Progenitor cell of endocrine pancreas (in vitro differentiated cells): Measurements from ENCODE around the gene NCKAP5. TPM values are rescaled to one million over a fixed set of nuclear protein-coding genes. Genes with fewer than 3 reads are reported as not detected.

Experiments used
- DNase-seq: peaks from one replicate; pipeline ENCODE4 v3.0.0; 2021; ENCODE audit warnings: low spot score; ENCODE audit not compliant: unreplicated experiment
- H3K27ac Mint-ChIP-seq: 2 replicates; pipeline ENCODE4 v1.8.0; 2021; ENCODE audit warnings: mild to moderate bottlenecking, moderate library complexity, mixed read lengths
- H3K27me3 Mint-ChIP-seq: 2 replicates; pipeline ENCODE4 v1.8.0; 2021; ENCODE audit warnings: mixed read lengths
- H3K36me3 Mint-ChIP-seq: 2 replicates; pipeline ENCODE4 v1.8.0; 2022; ENCODE audit warnings: mixed read lengths; ENCODE audit not compliant: insufficient read depth
- H3K4me1 Mint-ChIP-seq: 2 replicates; pipeline ENCODE4 v1.8.0; 2021; ENCODE audit warnings: low read depth, mixed read lengths
- H3K4me3 Mint-ChIP-seq: 2 replicates; pipeline ENCODE4 v1.8.0; 2021; ENCODE audit warnings: low read depth, mild to moderate bottlenecking, moderate library complexity, mixed read lengths
- H3K9me3 Mint-ChIP-seq: 2 replicates; pipeline ENCODE4 v1.8.0; 2021; ENCODE audit warnings: low read depth, mixed read lengths
- CTCF ChIP-seq: fragments of 200-600 bp; sonication (generic); IDR thresholded peaks from one replicate; pipeline ENCODE4 v1.5.0; 2021; ENCODE audit warnings: antibody characterized with exemption, mild to moderate bottlenecking; ENCODE audit not compliant: unreplicated experiment
- total RNA-seq: library from RNA; stranded (reverse); gene quantifications from 2 replicates; pipeline ENCODE4 v1.2.1, GENCODE V29; 2021

Gene NCKAP5
- total RNA-seq, 1 donor from 2014 or later: 1.7 TPM

DNA sequence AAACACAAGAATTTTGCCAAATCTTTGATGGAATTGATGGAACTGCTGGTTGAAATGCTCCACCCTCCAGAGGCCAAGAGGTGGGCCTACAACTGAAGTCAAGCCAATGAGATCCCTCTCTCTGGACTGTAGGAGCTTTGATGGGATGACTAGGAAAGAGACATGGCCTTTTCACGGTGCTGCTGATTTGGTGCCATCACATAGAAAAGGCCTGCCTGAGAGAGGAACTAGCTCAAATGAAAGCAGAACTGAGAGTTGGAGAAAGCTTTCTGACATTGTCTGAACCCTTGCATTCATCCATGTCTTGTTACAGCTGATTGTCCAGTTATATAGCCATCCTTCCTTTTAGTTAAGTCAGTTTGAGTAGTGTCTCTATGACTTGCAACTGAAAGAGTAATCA, 614.5 kb downstream of the NCKAP5 start:
- Mint-ChIP-seq H3K36me3 (no peaks in the 10 kb centered on the region), H3K9me3 (no peaks in the 10 kb centered on the region), H3K4me1 (peaks cover 3% of the 10 kb centered on the region), H3K27ac (no peak overlapping the region), H3K27me3 (peaks cover 9% of the 10 kb centered on the region), H3K4me3 (no peak overlapping the region)
- no peak for DNase-seq
- TF ChIP-seq CTCF: no peak

GRCh38 chr2:132951008-132951714, 617.1 kb downstream of the NCKAP5 start:
- Mint-ChIP-seq H3K27me3 (peaks cover 16% of the 10 kb centered on the region), H3K4me1 (peaks cover 17% of the 10 kb centered on the region), H3K36me3 (no peaks in the 10 kb centered on the region), H3K4me3 (no peak overlapping the region), H3K27ac (no peak overlapping the region), H3K9me3 (no peaks in the 10 kb centered on the region)
- TF ChIP-seq CTCF: no peak
- DNase-seq: no peak

- H3K4me1 Mint-ChIP-seq: peaks cover 17% of the 10 kb centered on the region
- no peak for DNase-seq
- no peak overlapping the region for H3K4me3 Mint-ChIP-seq
- TF ChIP-seq CTCF: no peak
- H3K36me3 Mint-ChIP-seq: no peaks in the 10 kb centered on the region
- no peaks in the 10 kb centered on the region for H3K9me3 Mint-ChIP-seq
- H3K27me3 Mint-ChIP-seq: peaks cover 16% of the 10 kb centered on the region
- no peak overlapping the region for H3K27ac Mint-ChIP-seq
Observed at GRCh38 chr2:132949108-132949507, 619.2 kb downstream of the NCKAP5 start.

- H3K27ac Mint-ChIP-seq: no peak overlapping the region
- peaks cover 24% of the 10 kb centered on the region for H3K27me3 Mint-ChIP-seq
- no peaks in the 10 kb centered on the region for H3K36me3 Mint-ChIP-seq
- DNase-seq: no peak
- H3K4me3 Mint-ChIP-seq: no peak overlapping the region
- no peak for TF ChIP-seq CTCF
- no peaks in the 10 kb centered on the region for H3K9me3 Mint-ChIP-seq
- H3K4me1 Mint-ChIP-seq: peaks cover 17% of the 10 kb centered on the region
Observed at GRCh38 chr2:132948211-132948610, 620.1 kb downstream of the NCKAP5 start.

DNA sequence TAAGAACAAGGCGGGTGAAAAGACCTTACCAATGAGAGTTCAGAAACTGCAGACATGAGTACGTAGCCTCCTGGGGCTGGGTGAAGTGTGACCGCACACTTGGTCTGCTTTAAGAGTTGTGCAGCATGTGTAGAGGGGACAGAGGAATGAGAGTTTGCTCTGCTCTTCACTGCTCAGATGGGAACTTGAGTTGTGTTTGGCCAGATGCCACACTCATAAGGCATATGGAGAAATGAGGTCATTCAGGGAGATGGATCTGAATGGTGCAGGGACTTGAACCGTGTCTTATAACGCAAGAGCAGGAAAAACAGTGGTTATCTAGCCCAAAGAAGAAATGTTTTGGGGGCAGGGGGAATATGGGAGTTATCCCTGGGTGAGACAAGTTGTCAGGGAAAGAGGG, 624.4 kb downstream of the NCKAP5 start:
- H3K4me3 Mint-ChIP-seq: no peak overlapping the region
- no peaks in the 10 kb centered on the region for H3K9me3 Mint-ChIP-seq
- no peaks in the 10 kb centered on the region for H3K36me3 Mint-ChIP-seq
- no peak overlapping the region for H3K27ac Mint-ChIP-seq
- no peak for DNase-seq
- peaks cover 15% of the 10 kb centered on the region for H3K4me1 Mint-ChIP-seq
- H3K27me3 Mint-ChIP-seq: peaks cover 16% of the 10 kb centered on the region
- TF ChIP-seq CTCF: no peak
